GM18502 (cell line): Measurements from ENCODE around the gene ADAM11.
A peak's percentile ranks its signal among the peaks of the same experiment; 100 is the strongest.

ENCODE experiments used
- ATAC-seq: cut with Tn5 transposase; IDR thresholded peaks from one replicate; pipeline ENCODE4 v1.9.1; 2021; ENCODE audit warnings: mild to moderate bottlenecking; ENCODE audit not compliant: unreplicated experiment, poor library complexity

ADAM11 gene

GRCh38 chr17:44774271-44775135 lies 15.7 kb downstream of the ADAM11 start:
- no peak for ATAC-seq

GRCh38 chr17:44775136-44775837 lies 16.5 kb downstream of the ADAM11 start:
- peak; percentile 89 for ATAC-seq

GRCh38 chr17:44775838-44776621 lies 17.2 kb downstream of the ADAM11 start:
- ATAC-seq, result peak; percentile 11

GRCh38 chr17:44776628-44777393 lies 18.0 kb downstream of the ADAM11 start:
- no peak for ATAC-seq

- ATAC-seq, result no peak
Observed at GRCh38 chr17:44777394-44778348, 18.9 kb downstream of the ADAM11 start.

- ATAC-seq, result no peak
Observed at GRCh38 chr17:44778656-44779210, 19.9 kb downstream of the ADAM11 start.

GRCh38 chr17:44779211-44780025 lies 20.6 kb downstream of the ADAM11 start:
- ATAC-seq, result no peak

- no peak for ATAC-seq
Observed at GRCh38 chr17:44780161-44780560, 21.4 kb downstream of the ADAM11 start.

- ATAC-seq, result no peak
Observed at GRCh38 chr17:44780845-44781480, 22.2 kb downstream of the ADAM11 start.

GRCh38 chr17:44781551-44782325 lies 22.9 kb downstream of the ADAM11 start:
- ATAC-seq, result no peak

- no peak for ATAC-seq
Observed at GRCh38 chr17:44782326-44782850, 23.6 kb downstream of the ADAM11 start.

- ATAC-seq, result no peak
Observed at GRCh38 chr17:44785921-44786320, 27.1 kb downstream of the ADAM11 start.

- ATAC-seq, result no peak
Observed at GRCh38 chr17:44786551-44787081, 27.8 kb downstream of the ADAM11 start.

GRCh38 chr17:44787271-44787940 lies 28.6 kb downstream of the ADAM11 start:
- no peak for ATAC-seq

- ATAC-seq, result no peak
Observed at GRCh38 chr17:44788139-44788538, 29.4 kb downstream of the ADAM11 start.

- ATAC-seq, result no peak
Observed at GRCh38 chr17:44792276-44792675, 33.5 kb downstream of the ADAM11 start.
